Psoas muscle (tissue), 8 donors: Measurements from ENCODE around the gene DISC1. TPM values are rescaled to one million over a fixed set of nuclear protein-coding genes. Genes with fewer than 3 reads are reported as not detected.

Experiments
- ATAC-seq, 4 donors: fragments of 200-7000 bp; cut with Tn5 transposase; one replicate each; pipeline ENCODE4 v1.9.1; 2020; ENCODE audit warnings: moderate library complexity in 3 of 4, mild to moderate bottlenecking in 2 of 4
- DNase-seq, 2 donors: peaks; one replicate each; pipeline ENCODE4 v3.0.0-alpha.2; 2020
- H3K27ac ChIP-seq: fragments of 200-600 bp; one replicate; pipeline ENCODE4 v1.8.0; 2022
- H3K27me3 ChIP-seq, 3 donors: fragments of 200-600 bp in 1 of 3; one replicate each; pipeline versions ENCODE4 v1.6.1 to v1.8.0; 2013 to 2022; ENCODE audit warnings: low read length in 2 of 3, mild to moderate bottlenecking in 2 of 3, moderate library complexity in 1 of 3; ENCODE audit not compliant: insufficient read depth in 3 of 3
- H3K36me3 ChIP-seq, 2 donors: fragments of 200-600 bp in 1 of 2; one replicate each; pipeline versions ENCODE4 v1.6.1 to v1.8.0; 2013 to 2022; ENCODE audit warnings: low read depth in 1 of 2, mild to moderate bottlenecking in 1 of 2, moderate library complexity in 1 of 2; ENCODE audit not compliant: insufficient read depth in 1 of 2
- H3K4me1 ChIP-seq: fragments of 200-600 bp; one replicate; pipeline ENCODE4 v1.8.0; 2022
- H3K4me3 ChIP-seq: fragments of 200-600 bp; one replicate; pipeline ENCODE4 v1.8.0; 2022; ENCODE audit warnings: mild to moderate bottlenecking
- H3K9me3 ChIP-seq: fragments of 200-600 bp; one replicate; pipeline ENCODE4 v1.8.0; 2022
- CTCF ChIP-seq: fragments of 200-600 bp; IDR thresholded peaks from one replicate; pipeline ENCODE4 v1.8.0; 2022; ENCODE audit warnings: antibody characterized with exemption
- WGBS, 3 donors: extraction: QIAGEN DNeasy Blood & Tissue Kit; methylation state at CpG; one replicate each; pipeline versions ENCODE4 v1.1.6 to v1.1.7; 2013; 5-methylcytosine and 5-hydroxymethylcytosine counted together
- intact Hi-C, 2 donors: fragments of 100-400 bp; cut with DNase I; formaldehyde crosslinking; loops; one replicate each; pipeline versions ENCODE4 v1.11.0 to v1.14.2; 2022
- polyA plus RNA-seq, 3 donors: library from polyadenylated mRNA; stranded (reverse); fragments of 200-250 nt; gene quantifications; one replicate each; pipeline ENCODE4 v1.2.3, GENCODE V29; 2013
- total RNA-seq, 4 donors: library from RNA; stranded (reverse); fragmentation: NEBNext Ultra II Directional in 2 of 4; extraction: Animal tissue kit (Norgen Biotek cat#: 25700) in 2 of 4; gene quantifications; one replicate each; pipeline versions ENCODE4 v1.2.1 to v1.2.4, GENCODE V29; 2021 to 2023
- donor health status: healthy with polysubstance abuse.
- donor health status: DM: no; HTN: no; CAD: no; lungs with moderate emphysema.
- donor health status: Bipolar disorder and iron deficiency.
- donor health status: healthy.
- donor health status: DM: yes; HTN: yes; CAD: no.
- donor health status: DM: no; HTN: no; CAD: no.
- donor health status: DM: no; HTN: no; CAD: no.
- donor health status: DM: yes; HTN: yes; CAD: no.

DISC1 gene
- total and polyA plus RNA-seq, 7 donors, result 0.35 to 2.8 (median 1.6) TPM

GRCh38 chr1:231882333-231882732, 255.7 kb downstream of the DISC1 start:
- 85 to 97% (median 90%) methylated on average over 4 of the region's 4 CpGs for WGBS, 3 donors
- no peak overlapping the region for H3K27ac ChIP-seq
- intact Hi-C loops, result no loop called here
- no peaks in the 10 kb centered on the region for H3K4me1 ChIP-seq
- ATAC-seq, result no peak
- H3K9me3 ChIP-seq, result no peaks in the 10 kb centered on the region
- no peak for DNase-seq
- H3K4me3 ChIP-seq, result no peak overlapping the region
- TF ChIP-seq CTCF, result no peak
- no peaks in the 10 kb centered on the region for H3K27me3 ChIP-seq
- no peaks in the 10 kb centered on the region for H3K36me3 ChIP-seq

- Histone ChIP-seq H3K36me3 (no peaks in the 10 kb centered on the region), H3K27ac (no peak overlapping the region), H3K4me3 (no peak overlapping the region), H3K27me3 (no peaks in the 10 kb centered on the region), H3K9me3 (no peaks in the 10 kb centered on the region), H3K4me1 (no peaks in the 10 kb centered on the region)
- DNase-seq, result no peak
- WGBS, 3 donors, result 94 to 95% (median 95%) methylated on average over 8 of the region's 8 CpGs
- TF ChIP-seq CTCF, result no peak
- no peak for ATAC-seq
- intact Hi-C loops, result no loop called here
Measured at GRCh38 chr1:231882790-231883189, 256.2 kb downstream of the DISC1 start.

GRCh38 chr1:231883382-231883781, 256.8 kb downstream of the DISC1 start:
- intact Hi-C loops, result no loop called here

DNA sequence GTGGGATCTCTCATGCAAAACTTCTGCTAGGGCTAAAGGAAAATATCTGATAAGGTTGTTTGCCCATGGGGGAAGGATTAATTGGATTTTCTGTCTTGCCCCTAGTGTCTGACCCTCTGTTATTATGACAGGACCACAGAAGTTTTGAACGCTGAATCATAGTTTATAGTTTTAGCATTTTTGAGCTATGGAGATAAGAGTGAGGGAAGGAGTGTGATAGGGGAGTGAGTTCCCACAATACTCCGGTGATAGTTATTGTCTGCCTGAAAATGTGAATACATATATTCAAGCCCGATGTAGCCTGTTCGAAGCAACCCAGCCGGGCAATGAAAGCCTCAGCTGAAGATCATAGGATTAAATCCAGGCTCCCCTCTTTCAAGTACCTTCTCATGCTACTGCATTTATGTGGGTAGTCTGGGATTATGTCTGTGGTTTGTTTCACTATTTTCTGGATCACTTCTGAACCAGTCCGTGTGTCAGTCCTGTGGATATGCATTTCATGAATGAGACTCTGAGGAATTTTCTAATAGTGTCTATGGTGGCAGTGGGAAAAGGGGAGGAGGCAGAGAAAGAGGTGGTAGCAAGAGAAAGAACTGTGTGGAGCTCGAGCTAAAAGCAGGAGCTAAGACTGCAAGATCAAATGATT, 258.7 kb downstream of the DISC1 start:
- no peaks in the 10 kb centered on the region for H3K4me1 ChIP-seq
- H3K4me3 ChIP-seq, result no peak overlapping the region
- 68 to 74% (median 70%) methylated on average over 7 of the region's 7 CpGs for WGBS, 3 donors
- H3K27ac ChIP-seq, result no peak overlapping the region
- intact Hi-C loops, result no loop called here
- TF ChIP-seq CTCF, result no peak
- no peak for DNase-seq
- H3K36me3 ChIP-seq, result no peaks in the 10 kb centered on the region
- no peaks in the 10 kb centered on the region for H3K27me3 ChIP-seq
- no peaks in the 10 kb centered on the region for H3K9me3 ChIP-seq
- no peak for ATAC-seq

More at GRCh38 chr1:231883382-231883781, 256.8 kb downstream of the DISC1 start:
- no peaks in the 10 kb centered on the region for H3K4me1 ChIP-seq
- no peak overlapping the region for H3K27ac ChIP-seq
- no peak overlapping the region for H3K4me3 ChIP-seq
- WGBS, 3 donors, result 82 to 92% (median 83%) methylated on average over 1 of the region's 1 CpG
- TF ChIP-seq CTCF, result no peak
- DNase-seq (no peak), ATAC-seq (no peak)
- H3K9me3 ChIP-seq, result no peaks in the 10 kb centered on the region
- no peaks in the 10 kb centered on the region for H3K36me3 ChIP-seq
- no peaks in the 10 kb centered on the region for H3K27me3 ChIP-seq

GRCh38 chr1:231887166-231887565, 260.6 kb downstream of the DISC1 start:
- no peak overlapping the region for H3K27ac ChIP-seq
- no peaks in the 10 kb centered on the region for H3K4me1 ChIP-seq
- no peak overlapping the region for H3K4me3 ChIP-seq
- ATAC-seq (no peak), DNase-seq (no peak)
- H3K9me3 ChIP-seq, result no peaks in the 10 kb centered on the region
- WGBS, 3 donors, result 89 to 93% (median 93%) methylated on average over 3 of the region's 3 CpGs
- intact Hi-C loops, result no loop called here
- H3K36me3 ChIP-seq, result no peaks in the 10 kb centered on the region
- no peaks in the 10 kb centered on the region for H3K27me3 ChIP-seq
- TF ChIP-seq CTCF, result no peak
